Measurements from ENCODE around the gene ZNF367.

- TF ChIP-seq, protein P1, sequence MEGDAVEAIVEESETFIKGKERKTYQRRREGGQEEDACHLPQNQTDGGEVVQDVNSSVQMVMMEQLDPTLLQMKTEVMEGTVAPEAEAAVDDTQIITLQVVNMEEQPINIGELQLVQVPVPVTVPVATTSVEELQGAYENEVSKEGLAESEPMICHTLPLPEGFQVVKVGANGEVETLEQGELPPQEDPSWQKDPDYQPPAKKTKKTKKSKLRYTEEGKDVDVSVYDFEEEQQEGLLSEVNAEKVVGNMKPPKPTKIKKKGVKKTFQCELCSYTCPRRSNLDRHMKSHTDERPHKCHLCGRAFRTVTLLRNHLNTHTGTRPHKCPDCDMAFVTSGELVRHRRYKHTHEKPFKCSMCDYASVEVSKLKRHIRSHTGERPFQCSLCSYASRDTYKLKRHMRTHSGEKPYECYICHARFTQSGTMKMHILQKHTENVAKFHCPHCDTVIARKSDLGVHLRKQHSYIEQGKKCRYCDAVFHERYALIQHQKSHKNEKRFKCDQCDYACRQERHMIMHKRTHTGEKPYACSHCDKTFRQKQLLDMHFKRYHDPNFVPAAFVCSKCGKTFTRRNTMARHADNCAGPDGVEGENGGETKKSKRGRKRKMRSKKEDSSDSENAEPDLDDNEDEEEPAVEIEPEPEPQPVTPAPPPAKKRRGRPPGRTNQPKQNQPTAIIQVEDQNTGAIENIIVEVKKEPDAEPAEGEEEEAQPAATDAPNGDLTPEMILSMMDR (IDR thresholded peaks at IDR 0.05) = no peak
- no peak for TF ChIP-seq POLR2A (IDR thresholded peaks at IDR 0.05)
These were observed 30.5 kb upstream of the ZNF367 start for GRCh38 chr9:96448546-96449170.
